HG03520 (cell line): Measurements from ENCODE around the gene KRT86.
"Not testable (repeated sequence)": the region's sequence is repeated elsewhere in the genome, so short reads cannot be mapped to it uniquely, and the experiment has no call there.

Source experiments
- ATAC-seq: cut with Tn5 transposase; IDR thresholded peaks from one replicate; pipeline ENCODE4 v1.9.1; 2021; ENCODE audit warnings: mild to moderate bottlenecking, moderate library complexity; ENCODE audit not compliant: unreplicated experiment

KRT86 gene

DNA sequence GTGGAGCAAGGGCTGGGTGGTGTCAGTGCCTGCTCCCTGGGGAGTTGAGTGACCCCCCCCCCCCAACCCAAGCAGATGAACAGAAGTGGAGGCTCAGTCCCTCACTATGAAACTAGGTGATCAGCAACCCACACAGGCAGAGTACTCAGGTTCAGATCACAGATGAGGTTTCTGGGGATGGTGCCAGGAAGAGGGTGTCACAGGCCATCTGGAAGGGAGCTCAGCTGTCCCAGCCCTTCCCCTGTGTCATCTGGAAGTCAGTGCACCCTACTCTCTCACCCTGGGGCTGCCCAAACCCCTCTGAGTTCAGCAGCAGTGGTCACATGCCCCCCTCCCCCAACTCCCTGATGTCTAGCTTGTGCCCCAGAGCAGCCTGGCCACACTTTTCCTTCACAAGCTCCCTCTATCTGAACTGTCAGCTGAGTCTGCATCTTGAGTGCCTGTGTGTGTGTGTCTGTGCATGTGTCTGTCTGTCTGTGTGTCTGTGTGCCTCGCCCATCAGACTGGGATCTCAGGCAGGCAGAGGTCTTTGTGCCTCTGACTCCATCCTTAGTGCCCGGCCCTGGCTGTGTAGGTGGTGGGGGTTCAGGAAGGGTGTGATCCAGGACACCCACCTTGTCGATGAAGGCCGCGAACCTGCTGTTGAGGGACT is 16.2 kb downstream of the KRT86 start:
- not testable (repeated sequence) for ATAC-seq

GRCh38 chr12:52291267-52291935 is 17.0 kb downstream of the KRT86 start, which contains the start of gene KRT81:
TSS of gene KRT81 (minus strand) at chr12:52291534. CDS start at chr12:52291465, 69 bp downstream.
- ATAC-seq, result no peak

DNA sequence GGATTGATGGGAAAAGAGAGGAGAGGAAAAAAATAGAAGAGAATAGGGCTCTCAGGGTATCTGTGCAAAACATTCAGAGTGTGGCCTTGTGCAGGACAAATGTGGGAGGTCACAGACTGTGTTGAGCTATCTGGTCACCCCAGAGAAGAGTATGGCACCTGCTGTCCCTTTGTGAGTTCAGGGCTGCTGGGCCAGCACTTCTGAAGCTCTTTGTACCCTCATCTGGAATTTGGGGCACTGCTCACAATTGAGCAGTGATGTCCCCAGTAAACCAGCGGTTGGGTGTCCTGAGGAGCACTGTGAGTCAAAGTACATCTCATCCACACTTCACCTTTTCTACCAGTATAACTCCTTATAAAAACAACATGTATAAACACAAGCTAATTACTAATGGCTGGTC is 19.5 kb downstream of the KRT86 start:
- no peak for ATAC-seq

GRCh38 chr12:52294803-52295202 is 20.4 kb downstream of the KRT86 start:
- no peak for ATAC-seq

DNA sequence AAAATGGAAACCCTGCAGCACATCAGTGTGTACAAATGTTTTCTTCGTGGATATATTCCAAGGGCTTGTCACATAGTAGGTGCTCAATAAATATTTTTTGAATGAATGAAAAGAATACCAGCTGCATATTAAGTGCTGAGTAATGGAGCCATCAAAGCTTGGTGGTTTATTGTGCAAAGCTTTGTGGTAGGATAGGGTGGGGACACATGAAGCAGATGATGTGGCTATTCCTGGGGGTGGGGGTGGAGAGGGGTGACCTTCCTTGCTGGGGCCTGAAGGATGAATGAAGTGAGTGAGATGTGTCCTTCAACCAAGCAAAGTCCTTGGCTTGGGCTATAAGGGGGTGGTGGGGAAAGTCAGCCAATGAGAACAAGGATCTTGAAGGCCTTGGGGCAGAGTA is 21.2 kb downstream of the KRT86 start:
- ATAC-seq, result no peak

GRCh38 chr12:52296572-52297215 is 22.2 kb downstream of the KRT86 start:
- no peak for ATAC-seq

DNA sequence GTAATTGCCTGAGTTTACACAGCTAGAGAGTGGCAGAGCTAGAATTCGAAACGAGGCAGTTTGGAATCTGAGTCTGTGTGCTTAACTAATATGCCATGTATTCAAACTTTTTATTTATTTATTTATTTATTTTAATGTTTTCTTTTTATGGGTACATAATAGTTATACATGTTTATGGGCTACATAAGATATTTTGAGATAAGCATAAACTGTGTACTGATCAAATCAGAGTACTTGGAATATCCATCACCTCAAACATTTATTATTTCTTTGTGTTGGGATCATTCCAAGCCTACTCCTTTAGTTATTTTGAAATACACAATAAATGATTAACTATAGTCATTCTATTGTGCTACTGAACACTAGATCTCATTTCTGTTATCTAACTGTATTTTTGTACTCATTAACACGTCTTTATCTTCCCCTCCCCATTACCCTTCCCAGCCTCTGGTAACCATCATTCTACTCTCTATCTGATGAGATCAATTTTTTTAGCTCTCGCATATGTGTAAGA is 24.3 kb downstream of the KRT86 start:
- no peak for ATAC-seq

DNA sequence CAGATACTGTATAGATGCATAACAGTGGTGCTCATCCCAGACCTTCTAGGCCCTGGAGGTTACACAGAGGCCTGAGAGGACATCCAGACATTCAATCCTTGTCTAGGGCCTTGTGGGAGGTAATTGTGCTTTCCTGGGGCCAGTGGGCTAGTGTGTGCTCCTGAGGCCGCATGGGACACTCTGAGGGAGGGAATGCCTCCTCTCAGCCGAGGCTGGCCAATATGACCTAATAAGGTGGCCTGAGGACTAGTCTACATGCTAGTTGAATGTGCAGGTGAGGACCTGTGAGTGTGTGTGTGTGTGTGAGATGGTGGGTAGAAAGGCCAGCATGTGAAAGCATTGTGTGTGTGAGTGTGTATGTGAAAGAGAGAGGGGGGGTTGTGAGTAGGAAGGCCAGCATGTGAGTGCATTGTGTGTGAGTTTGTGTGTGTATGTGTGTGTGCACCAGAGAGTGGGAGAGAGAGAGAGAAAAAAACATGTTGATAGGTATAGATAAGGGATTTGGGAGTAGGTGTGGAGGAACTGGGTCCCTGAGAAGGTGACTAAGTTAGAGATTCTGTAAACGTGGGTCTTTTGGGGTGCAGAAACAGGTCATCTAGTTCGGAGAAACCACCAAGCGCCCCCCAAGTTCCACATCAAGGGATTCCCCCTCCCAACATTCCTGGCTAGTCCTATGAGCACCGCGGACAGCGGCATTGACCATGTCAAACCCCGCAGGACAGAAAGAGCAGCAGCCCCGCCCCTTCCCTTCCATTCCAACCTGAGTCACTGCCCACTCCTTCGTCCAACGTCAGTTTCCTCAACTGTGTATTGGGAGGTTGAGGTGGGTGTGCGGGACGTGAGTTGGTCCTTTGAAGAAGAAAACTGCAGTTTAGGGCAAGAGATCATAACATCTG is 26.6 kb downstream of the KRT86 start:
- ATAC-seq, result no peak

- ATAC-seq, result not testable (repeated sequence)
Observed at GRCh38 chr12:52301721-52302120, 27.3 kb downstream of the KRT86 start.

GRCh38 chr12:52302242-52302914 is 27.9 kb downstream of the KRT86 start:
- not testable (repeated sequence) for ATAC-seq

- ATAC-seq, result not testable (repeated sequence)
Observed at GRCh38 chr12:52304941-52305411, 30.5 kb downstream of the KRT86 start.

- ATAC-seq, result no peak
Observed at GRCh38 chr12:52305921-52306705, 31.7 kb downstream of the KRT86 start.

DNA sequence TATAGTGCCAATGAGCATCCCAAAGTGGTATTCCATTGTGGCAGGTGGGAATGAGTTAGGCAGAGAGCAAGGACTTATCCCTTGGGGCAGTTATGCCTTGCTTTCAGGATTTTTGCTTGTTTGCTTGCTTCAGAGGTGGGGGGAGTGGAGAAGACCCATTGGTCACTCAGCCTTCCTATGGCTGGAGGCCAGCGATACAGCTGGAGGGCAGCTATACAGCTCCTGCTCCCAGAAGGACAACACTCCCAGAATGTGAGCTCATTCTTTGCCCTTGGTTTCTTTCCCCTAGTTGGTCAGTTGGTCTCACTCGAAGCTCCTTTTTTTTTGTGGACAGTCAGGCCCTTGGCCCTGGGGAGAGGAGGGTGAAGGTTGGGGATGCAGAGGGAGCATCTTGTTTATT is 32.3 kb downstream of the KRT86 start:
- ATAC-seq, result no peak

DNA sequence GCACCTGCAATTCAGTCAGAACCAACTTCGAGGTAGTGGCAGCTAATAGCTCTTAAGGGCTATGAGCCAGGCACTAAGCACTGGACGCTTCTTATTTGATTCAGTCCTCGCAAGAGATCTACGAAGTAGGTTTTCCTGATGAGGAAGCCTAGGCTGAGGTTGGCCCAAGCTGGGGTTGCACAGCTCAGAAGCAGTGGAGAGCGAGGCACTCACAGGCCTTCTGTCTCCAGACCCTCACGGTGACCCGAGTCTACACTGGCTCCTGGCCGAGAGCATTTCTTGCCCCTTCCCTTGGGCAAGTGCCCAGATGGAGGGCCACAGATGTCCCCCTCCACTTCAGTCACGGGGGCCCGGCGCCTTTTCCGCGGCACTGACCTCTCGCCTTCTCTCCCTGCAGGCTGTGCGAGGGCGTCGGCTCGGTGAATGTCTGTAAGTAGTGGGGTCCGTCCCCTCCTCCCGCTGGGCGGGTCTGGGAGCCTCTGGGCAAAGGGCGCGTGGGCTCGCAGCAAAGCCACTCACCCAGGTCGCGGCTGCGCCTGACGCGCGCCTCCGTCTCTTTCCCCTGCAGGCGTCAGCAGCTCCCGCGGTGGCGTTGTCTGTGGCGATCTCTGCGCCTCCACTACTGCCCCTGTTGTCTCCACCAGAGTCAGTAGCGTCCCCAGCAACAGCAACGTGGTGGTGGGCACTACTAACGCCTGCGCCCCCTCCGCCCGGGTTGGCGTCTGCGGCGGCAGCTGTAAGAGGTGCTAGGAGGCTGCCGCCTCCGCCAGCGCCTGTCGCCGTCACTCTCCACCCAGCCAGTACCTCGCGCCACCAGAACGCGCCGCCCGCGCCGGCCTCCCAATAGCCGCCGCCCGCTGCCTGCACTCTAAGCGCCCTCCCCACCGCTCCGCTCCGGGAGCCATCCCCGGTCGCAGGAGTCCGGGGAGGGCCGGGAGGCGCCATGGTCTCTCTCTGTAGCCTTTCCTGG is 33.7 kb downstream of the KRT86 start:
- no peak for ATAC-seq

DNA sequence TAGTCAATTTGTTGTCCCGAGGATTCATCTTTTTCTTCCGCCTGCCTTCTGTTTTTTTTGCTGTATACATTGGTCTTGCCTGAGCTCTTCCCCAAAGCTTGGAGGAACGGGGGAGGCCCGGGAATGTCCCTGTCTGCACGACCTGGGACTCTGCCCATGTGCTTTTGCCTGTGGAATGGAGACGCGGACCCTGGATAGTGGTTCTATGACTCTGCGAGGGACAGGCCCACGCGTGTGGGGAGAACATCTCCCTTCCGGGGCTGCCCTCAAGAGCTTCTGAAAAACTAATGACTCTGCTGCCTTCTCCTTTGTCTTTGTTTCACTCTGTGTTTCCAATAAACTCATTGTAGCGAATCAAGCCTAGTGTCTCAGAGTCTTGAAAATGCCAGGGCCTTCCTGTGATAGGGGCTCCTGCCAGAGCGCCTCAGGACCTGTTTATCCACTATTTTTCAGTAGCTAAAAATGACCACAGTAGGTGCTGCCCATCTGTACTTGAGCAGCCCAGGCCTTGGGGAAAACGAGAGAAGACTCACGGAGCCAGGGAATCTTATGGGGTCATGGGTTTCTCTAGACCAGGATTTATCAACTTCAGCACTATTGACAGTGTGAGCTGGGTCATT is 34.5 kb downstream of the KRT86 start:
- no peak for ATAC-seq

DNA sequence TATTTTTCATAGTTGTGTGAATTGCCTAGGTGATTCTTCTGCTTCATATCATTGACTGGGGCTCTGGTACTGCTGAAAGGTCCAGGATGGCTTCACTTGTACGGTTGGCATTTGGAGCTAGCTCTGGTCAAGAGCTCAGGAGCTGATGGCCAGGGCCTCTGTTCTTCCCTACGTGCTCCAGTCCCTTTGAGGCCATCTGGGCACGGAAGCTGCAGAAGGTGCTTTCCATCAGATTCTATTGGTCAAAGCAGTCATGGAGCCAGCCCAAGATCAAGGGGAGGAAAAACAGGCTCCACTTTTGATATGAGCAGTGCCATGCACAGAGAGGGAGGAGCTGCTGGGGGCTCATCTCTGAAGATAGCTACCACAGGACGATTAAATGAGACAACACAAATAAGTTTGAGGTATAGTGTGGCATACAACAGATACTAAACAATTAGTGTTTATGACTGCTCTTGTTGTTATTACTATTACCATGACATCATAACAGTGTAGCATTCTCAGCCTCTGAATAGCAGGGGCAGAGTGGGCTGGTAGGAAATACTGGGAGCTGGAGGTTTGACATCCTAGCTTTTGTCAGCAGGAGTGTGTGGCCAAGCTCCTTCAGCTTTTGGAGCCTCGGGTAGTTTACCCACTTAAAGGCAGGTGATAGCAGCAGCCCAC is 36.3 kb downstream of the KRT86 start:
- no peak for ATAC-seq

DNA sequence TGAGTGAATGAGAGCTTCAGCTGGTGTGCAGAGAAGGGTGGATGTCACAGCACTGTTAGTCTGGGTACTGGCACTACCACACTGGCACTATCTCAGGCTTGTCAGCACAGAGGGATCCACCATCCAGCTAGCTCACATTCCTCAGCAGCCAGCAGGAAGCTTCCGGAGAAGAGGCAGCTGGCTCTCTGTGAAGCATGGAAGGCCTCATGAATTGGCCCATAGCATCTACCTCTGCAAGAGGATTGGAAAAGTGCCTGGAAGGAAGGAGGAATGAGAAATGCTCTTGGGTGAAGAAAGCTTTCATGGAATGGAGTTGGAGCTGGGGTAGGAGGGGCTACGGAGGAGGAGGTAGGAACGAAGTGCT is 36.8 kb downstream of the KRT86 start:
- no peak for ATAC-seq
